Measurements from ENCODE around the gene PLD5. TPM values are rescaled to one million over a fixed set of nuclear protein-coding genes. Genes with fewer than 3 reads are reported as not detected.

The PLD5 gene
- total and polyA plus RNA-seq, 9 donors: 0.35 to 6.2 (median 1.1) TPM

DNA sequence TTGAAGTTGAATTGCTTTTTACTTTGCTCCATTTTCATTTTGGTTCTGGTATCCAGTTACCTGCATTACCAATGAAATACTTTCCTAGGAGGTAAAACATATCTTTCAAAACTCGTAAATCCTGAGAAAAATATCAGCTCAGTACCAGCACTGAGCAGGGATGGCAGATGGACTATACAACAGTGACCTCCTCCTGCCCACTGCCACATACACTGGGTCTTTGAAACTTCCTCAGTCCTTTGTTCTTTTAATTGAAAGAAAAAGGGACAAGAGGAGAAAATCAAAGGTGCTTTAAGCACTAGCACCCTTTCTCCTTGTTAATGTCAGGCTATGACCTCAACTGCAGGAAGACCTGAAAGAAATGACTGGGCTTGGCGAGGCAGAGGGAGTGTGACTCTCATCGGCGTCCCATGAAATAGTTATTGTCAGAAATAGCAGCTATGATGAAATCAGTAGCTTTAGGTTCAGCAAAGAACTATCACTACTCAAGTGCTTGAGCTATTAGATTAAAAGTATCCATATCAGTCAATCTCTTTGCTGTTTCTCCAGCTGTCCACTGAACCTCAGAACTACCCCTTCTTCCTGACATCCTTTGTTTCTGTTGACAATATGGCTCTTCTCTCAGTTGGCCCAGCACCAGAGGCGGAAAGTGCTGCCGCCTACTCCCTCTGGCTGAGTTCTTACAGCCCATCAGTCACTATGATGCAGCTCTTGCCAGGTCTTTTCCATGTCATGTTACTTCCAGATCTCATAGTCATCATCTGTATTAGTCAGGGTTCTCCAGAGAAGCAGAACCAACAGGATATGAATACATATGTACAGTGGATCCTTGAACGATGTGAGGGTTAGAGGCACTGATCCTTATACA, 318.6 kb downstream of the PLD5 start:
- no peaks in the 10 kb centered on the region for H3K36me3 ChIP-seq
- no peak overlapping the region for H3K4me3 ChIP-seq
- no peak for TF ChIP-seq EP300 (IDR thresholded peaks at IDR 0.05)
- TF ChIP-seq POLR2A (IDR thresholded peaks at IDR 0.05): no peak
- TF ChIP-seq, protein P1, sequence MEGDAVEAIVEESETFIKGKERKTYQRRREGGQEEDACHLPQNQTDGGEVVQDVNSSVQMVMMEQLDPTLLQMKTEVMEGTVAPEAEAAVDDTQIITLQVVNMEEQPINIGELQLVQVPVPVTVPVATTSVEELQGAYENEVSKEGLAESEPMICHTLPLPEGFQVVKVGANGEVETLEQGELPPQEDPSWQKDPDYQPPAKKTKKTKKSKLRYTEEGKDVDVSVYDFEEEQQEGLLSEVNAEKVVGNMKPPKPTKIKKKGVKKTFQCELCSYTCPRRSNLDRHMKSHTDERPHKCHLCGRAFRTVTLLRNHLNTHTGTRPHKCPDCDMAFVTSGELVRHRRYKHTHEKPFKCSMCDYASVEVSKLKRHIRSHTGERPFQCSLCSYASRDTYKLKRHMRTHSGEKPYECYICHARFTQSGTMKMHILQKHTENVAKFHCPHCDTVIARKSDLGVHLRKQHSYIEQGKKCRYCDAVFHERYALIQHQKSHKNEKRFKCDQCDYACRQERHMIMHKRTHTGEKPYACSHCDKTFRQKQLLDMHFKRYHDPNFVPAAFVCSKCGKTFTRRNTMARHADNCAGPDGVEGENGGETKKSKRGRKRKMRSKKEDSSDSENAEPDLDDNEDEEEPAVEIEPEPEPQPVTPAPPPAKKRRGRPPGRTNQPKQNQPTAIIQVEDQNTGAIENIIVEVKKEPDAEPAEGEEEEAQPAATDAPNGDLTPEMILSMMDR (IDR thresholded peaks at IDR 0.05): no peak
- H3K4me1 ChIP-seq (ENCODE audit: insufficient read depth): no peaks in the 10 kb centered on the region
- DNase-seq: no peak
- WGBS, 3 donors: 58 to 64% (median 63%) methylated on average over 7 of the region's 7 CpGs
- H3K27me3 ChIP-seq: no peaks in the 10 kb centered on the region
- no peak overlapping the region for H3K27ac ChIP-seq
- intact Hi-C loops (cut with DNase I): no loop called here
- H3K9me3 ChIP-seq: no peaks in the 10 kb centered on the region

DNA sequence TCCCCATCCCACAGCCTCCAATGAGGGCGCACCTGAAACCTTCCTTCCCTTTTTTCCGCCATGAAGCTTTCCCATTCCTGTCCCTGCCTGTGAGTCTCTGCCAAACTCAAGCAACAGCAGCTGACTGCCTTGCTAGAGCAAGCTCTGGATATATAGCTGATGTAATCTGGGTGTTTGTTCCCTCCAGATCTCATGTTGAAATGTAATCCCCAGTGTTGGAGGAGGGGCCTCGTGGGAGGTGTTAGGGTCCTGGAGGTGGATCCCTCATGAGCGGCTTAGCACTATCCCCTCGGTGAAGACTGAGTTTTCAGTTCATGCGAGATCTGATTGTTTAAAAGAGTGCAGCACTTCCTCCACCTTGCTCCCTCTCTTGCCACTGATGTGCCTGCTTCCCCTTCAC, 321.2 kb downstream of the PLD5 start:
- no peak overlapping the region for H3K4me3 ChIP-seq
- DNase-seq: no peak

DNA sequence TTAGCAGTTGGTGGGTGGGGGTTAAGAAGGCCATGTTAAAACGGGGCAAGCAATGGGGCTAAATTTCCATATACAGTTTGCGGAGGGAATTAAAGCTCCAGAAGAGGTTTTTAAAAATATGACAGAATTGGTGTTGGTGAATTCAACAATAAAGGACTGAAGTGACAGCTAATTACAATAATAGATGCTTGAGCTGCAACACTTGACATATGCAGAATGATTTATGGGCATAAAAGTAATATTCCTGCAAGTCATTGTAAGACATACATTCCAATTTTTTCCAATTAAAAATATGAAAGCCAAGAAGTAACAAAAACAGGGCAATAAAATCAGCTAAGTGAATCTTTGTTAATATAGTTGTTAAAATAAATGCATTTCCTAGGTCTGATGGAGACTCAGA, 323.4 kb downstream of the PLD5 start:
- no peak overlapping the region for H3K27ac ChIP-seq
- H3K27me3 ChIP-seq: no peaks in the 10 kb centered on the region
- TF ChIP-seq EP300 (IDR thresholded peaks at IDR 0.05): no peak
- TF ChIP-seq POLR2A (IDR thresholded peaks at IDR 0.05): no peak
- TF ChIP-seq, protein P1 (IDR thresholded peaks at IDR 0.05): no peak
- no peaks in the 10 kb centered on the region for H3K36me3 ChIP-seq
- 77 to 84% (median 79%) methylated on average over 2 of the region's 2 CpGs for WGBS, 3 donors
- no peak for DNase-seq
- H3K4me3 ChIP-seq: no peak overlapping the region
- intact Hi-C loops (cut with DNase I): no loop called here
- no peaks in the 10 kb centered on the region for H3K9me3 ChIP-seq
- no peaks in the 10 kb centered on the region for H3K4me1 ChIP-seq (ENCODE audit: insufficient read depth)

More for the DNA sequence above, 321.2 kb downstream of the PLD5 start:
- no peaks in the 10 kb centered on the region for H3K9me3 ChIP-seq
- no peaks in the 10 kb centered on the region for H3K36me3 ChIP-seq
- 79 to 80% (median 79%) methylated on average over 6 of the region's 6 CpGs for WGBS, 3 donors
- intact Hi-C loops (cut with DNase I): no loop called here
- no peak overlapping the region for H3K27ac ChIP-seq
- TF ChIP-seq, protein P1 (IDR thresholded peaks at IDR 0.05): no peak
- no peak for TF ChIP-seq POLR2A (IDR thresholded peaks at IDR 0.05)
- TF ChIP-seq EP300 (IDR thresholded peaks at IDR 0.05): no peak
- no peaks in the 10 kb centered on the region for H3K27me3 ChIP-seq
- no peaks in the 10 kb centered on the region for H3K4me1 ChIP-seq (ENCODE audit: insufficient read depth)

DNA sequence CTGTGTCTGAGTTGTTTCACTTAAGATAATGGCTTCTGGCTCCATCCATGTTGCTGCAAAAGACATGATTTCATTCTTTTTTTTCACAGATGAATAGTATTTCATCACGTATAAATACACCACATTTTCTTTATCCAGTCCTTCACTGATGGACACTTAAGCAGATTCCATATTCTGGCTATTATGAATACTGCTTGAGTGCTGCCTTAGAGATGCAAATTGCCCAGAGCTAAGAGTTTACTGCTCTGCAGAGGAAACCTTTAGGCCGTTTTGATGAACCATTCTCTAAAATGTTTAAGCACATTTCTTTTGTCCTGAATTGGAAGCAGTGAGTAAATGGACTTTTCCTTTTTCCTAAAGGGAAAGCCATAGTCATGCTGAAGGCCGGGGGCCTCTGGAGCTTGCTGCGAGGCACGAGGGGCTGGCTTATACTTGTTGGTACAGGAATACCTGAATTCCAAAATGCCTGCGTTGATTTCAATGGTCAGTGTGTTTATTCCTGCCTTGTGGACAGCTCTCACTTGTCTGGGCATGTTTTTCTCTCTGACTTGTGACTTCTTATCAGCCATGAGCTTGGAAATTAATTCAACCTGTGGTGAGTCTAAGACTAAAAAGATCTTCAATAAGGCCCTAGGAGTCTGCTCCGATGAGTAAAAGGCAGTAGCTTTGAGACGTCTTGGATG, 324.6 kb downstream of the PLD5 start:
- Histone ChIP-seq H3K4me3 (no peak overlapping the region), H3K36me3 (no peaks in the 10 kb centered on the region), H3K9me3 (no peaks in the 10 kb centered on the region), H3K4me1 (ENCODE audit: insufficient read depth) (no peaks in the 10 kb centered on the region), H3K27me3 (no peaks in the 10 kb centered on the region), H3K27ac (no peak overlapping the region)
- WGBS, 3 donors: 80 to 88% (median 82%) methylated on average over 8 of the region's 8 CpGs
- intact Hi-C loops (cut with DNase I): no loop called here
- TF ChIP-seq POLR2A (IDR thresholded peaks at IDR 0.05) (no peak), EP300 (IDR thresholded peaks at IDR 0.05) (no peak)
- TF ChIP-seq, protein P1 (IDR thresholded peaks at IDR 0.05): no peak
- no peak for DNase-seq

Measured in ovary (tissue), 9 donors.